CD14-positive monocyte (primary cell): ENCODE data around the gene SEC24A. TPM values are rescaled to one million over a fixed set of nuclear protein-coding genes. Genes with fewer than 3 reads are reported as not detected.

Source experiments
- DNase-seq, 3 donors: peaks; one replicate each; pipeline ENCODE4 v3.0.0-alpha.2; 2011 to 2022
- H2AFZ ChIP-seq: 2 replicates; pipeline ENCODE4 v1.6.0; 2012; ENCODE audit warnings: mild to moderate bottlenecking, low read depth, low read length, inconsistent platforms; ENCODE audit not compliant: insufficient read depth, poor library complexity, severe bottlenecking
- H3K27ac ChIP-seq, 2 donors: 1 replicate in 1 of 2; 2 replicates in 1 of 2; pipeline ENCODE4 v1.5.1; 2012 to 2013; ENCODE audit warnings: low read length in 2 of 2, control low read depth in 1 of 2, inconsistent platforms in 1 of 2, low read depth in 1 of 2, mild to moderate bottlenecking in 1 of 2
- H3K27me3 ChIP-seq, 2 donors: one replicate each; pipeline versions ENCODE4 v1.6.0 to v1.6.1; 2011 to 2013; ENCODE audit warnings: low read length in 2 of 2; ENCODE audit not compliant: control insufficient read depth in 2 of 2, insufficient read depth in 2 of 2
- H3K36me3 ChIP-seq, 2 donors: replicated peaks in 1 of 2; 1 replicate in 1 of 2; 2 replicates in 1 of 2; pipeline versions ENCODE4 v1.5.1 to v1.6.1; 2012 to 2013; ENCODE audit warnings: low read length in 2 of 2, control low read depth in 1 of 2, inconsistent platforms in 1 of 2, mild to moderate bottlenecking in 1 of 2; ENCODE audit not compliant: insufficient read depth in 2 of 2, control insufficient read depth in 1 of 2
- H3K4me1 ChIP-seq, 2 donors: 1 replicate in 1 of 2; 2 replicates in 1 of 2; pipeline versions ENCODE4 v1.5.1 to v1.6.1; 2012 to 2013; ENCODE audit warnings: low read length in 2 of 2, control low read depth in 1 of 2, inconsistent platforms in 1 of 2, mild to moderate bottlenecking in 1 of 2, moderate library complexity in 1 of 2; ENCODE audit not compliant: insufficient read depth in 2 of 2, control insufficient read depth in 1 of 2
- H3K4me2 ChIP-seq: replicated peaks from 2 replicates; pipeline ENCODE3; 2012; ENCODE audit warnings: low read length, moderate library complexity, mild to moderate bottlenecking; ENCODE audit not compliant: poor library complexity, severe bottlenecking; ENCODE audit errors: extremely low read depth
- H3K4me3 ChIP-seq, 3 experiments: fragments of 200-600 bp in 1 of 3; sonication (generic) in 1 of 3; replicated peaks in 1 of 3; 1 replicate in 2 of 3; 2 replicates in 1 of 3; pipeline ENCODE4 v1.5.1; 2011 to 2013; ENCODE audit warnings: low read length in 3 of 3, mild to moderate bottlenecking in 3 of 3, control low read depth in 2 of 3, low read depth in 2 of 3, inconsistent platforms in 1 of 3, moderate library complexity in 1 of 3
- H3K79me2 ChIP-seq: 2 replicates; pipeline ENCODE4 v1.6.0; 2012; ENCODE audit warnings: mild to moderate bottlenecking, control low read depth, inconsistent platforms, low read length, moderate library complexity; ENCODE audit not compliant: insufficient read depth
- H3K9ac ChIP-seq: 2 replicates; pipeline ENCODE4 v1.6.0; 2017; ENCODE audit warnings: low read length, mild to moderate bottlenecking; ENCODE audit not compliant: insufficient read depth, poor library complexity, severe bottlenecking
- H3K9me3 ChIP-seq, 2 donors: replicated peaks in 1 of 2; 1 replicate in 1 of 2; 2 replicates in 1 of 2; pipeline versions ENCODE4 v1.5.1 to v1.6.1; 2012 to 2013; ENCODE audit warnings: low read length in 2 of 2, control low read depth in 1 of 2; ENCODE audit not compliant: control insufficient read depth in 1 of 2, insufficient read depth in 1 of 2
- H4K20me1 ChIP-seq: 2 replicates; pipeline ENCODE4 v1.6.0; 2012; ENCODE audit warnings: mild to moderate bottlenecking, low read length, control low read depth, moderate library complexity; ENCODE audit not compliant: insufficient read depth
- H3K27ac Mint-ChIP-seq, 7 donors: one replicate each; pipeline ENCODE4 v1.8.0; 2020; ENCODE audit warnings: mild to moderate bottlenecking in 7 of 7, mixed read lengths in 7 of 7, moderate library complexity in 6 of 7, inconsistent platforms in 2 of 7
- H3K27me3 Mint-ChIP-seq, 3 donors: one replicate each; pipeline ENCODE4 v1.8.0; 2021 to 2022; ENCODE audit warnings: low read depth in 3 of 3, mild to moderate bottlenecking in 3 of 3, mixed read lengths in 3 of 3, moderate library complexity in 3 of 3, inconsistent platforms in 1 of 3
- H3K36me3 Mint-ChIP-seq, 2 donors: one replicate each; pipeline ENCODE4 v1.8.0; 2020; ENCODE audit warnings: mixed read lengths in 2 of 2, inconsistent platforms in 1 of 2, mild to moderate bottlenecking in 1 of 2
- H3K4me1 Mint-ChIP-seq: one replicate; pipeline ENCODE4 v1.8.0; 2020; ENCODE audit warnings: mild to moderate bottlenecking, mixed read lengths
- H3K4me3 Mint-ChIP-seq, 2 donors: one replicate each; pipeline ENCODE4 v1.8.0; 2020; ENCODE audit warnings: mild to moderate bottlenecking in 2 of 2, mixed read lengths in 2 of 2, moderate library complexity in 1 of 2
- H3K9me3 Mint-ChIP-seq, 7 donors: one replicate each; pipeline ENCODE4 v1.8.0; 2020 to 2022; ENCODE audit warnings: mixed read lengths in 7 of 7, mild to moderate bottlenecking in 6 of 7, moderate library complexity in 6 of 7, inconsistent platforms in 2 of 7
- WGBS: methylation state at CpG from one replicate; pipeline ENCODE4 v1.1.5; 2013; ENCODE audit warnings: missing lambda C conversion rate; ENCODE audit not compliant: insufficient coverage; 5-methylcytosine and 5-hydroxymethylcytosine counted together
- intact Hi-C, 2 donors: fragments of 100-400 bp; cut with micrococcal nuclease; formaldehyde crosslinking; loops; one replicate each; pipeline versions ENCODE4 v1.15.0 to v1.15.1; 2023
- polyA plus RNA-seq, 3 donors: library from polyadenylated mRNA; depleted of rRNA in 1 of 3; unstranded in 2 of 3; stranded (reverse) in 1 of 3; fragments of 300-500 nt in 2 of 3; fragments of >200 nt in 1 of 3; fragmentation: Illumina TruSeq in 2 of 3; gene quantifications; 1 replicate in 2 of 3; 2 replicates in 1 of 3; pipeline ENCODE4 v1.2.3, GENCODE V29; 2012 to 2021
- TF ChIP-seq, protein P1 (sequence below): fragments of 200-600 bp; IDR thresholded peaks from one replicate; pipeline ENCODE4 v1.8.0; 2022; ENCODE audit warnings: antibody characterized with exemption, mild to moderate bottlenecking

SEC24A gene
- polyA plus RNA-seq, 3 donors = 4.9 to 8.5 (median 7.7) TPM

DNA sequence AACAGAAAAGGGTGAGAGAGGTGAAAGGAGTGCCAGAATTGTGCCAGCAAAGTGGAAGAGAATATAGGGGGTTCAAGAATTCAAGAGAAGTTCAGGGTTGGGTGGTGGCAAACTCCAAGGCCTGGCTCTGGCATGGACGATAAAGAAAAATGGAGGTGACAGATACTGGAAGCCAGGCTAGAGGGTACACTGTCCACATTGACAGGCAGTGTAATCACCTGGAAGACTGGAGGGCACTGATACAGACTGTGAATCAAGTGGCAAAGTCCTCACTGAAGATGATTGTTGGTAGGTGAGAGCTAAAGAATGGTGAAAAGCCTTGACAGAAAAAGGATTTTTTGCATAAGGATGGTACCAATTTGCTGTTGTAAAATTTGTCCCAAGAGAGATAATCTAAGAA is 23.0 kb upstream of the SEC24A start:
- Mint-ChIP-seq H3K27ac (peak overlapping the region in 3 of 7 donors; percentile 23 to 75 (median 38)), H3K27me3 (no peaks in the 10 kb centered on the region), H3K9me3 (no peaks in the 10 kb centered on the region), H3K36me3 (peaks cover 30 to 48% of the 10 kb centered on the region in 2 donors), H3K4me1 (peaks cover 9% of the 10 kb centered on the region), H3K4me3 (no peak overlapping the region)
- no peaks in the 10 kb centered on the region for H3K27me3 ChIP-seq
- TF ChIP-seq, protein P1, sequence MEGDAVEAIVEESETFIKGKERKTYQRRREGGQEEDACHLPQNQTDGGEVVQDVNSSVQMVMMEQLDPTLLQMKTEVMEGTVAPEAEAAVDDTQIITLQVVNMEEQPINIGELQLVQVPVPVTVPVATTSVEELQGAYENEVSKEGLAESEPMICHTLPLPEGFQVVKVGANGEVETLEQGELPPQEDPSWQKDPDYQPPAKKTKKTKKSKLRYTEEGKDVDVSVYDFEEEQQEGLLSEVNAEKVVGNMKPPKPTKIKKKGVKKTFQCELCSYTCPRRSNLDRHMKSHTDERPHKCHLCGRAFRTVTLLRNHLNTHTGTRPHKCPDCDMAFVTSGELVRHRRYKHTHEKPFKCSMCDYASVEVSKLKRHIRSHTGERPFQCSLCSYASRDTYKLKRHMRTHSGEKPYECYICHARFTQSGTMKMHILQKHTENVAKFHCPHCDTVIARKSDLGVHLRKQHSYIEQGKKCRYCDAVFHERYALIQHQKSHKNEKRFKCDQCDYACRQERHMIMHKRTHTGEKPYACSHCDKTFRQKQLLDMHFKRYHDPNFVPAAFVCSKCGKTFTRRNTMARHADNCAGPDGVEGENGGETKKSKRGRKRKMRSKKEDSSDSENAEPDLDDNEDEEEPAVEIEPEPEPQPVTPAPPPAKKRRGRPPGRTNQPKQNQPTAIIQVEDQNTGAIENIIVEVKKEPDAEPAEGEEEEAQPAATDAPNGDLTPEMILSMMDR = no peak
- H3K4me2 ChIP-seq = no peak overlapping the region
- H3K9me3 ChIP-seq = no peaks in the 10 kb centered on the region
- intact Hi-C loops = no loop called here
- H3K79me2 ChIP-seq = peaks cover 47% of the 10 kb centered on the region
- peaks cover 21 to 38% of the 10 kb centered on the region in 2 donors for H3K36me3 ChIP-seq
- H4K20me1 ChIP-seq = peaks cover 12% of the 10 kb centered on the region
- DNase-seq = no peak
- H2AFZ ChIP-seq = no peak overlapping the region
- peaks cover 0 to 10% of the 10 kb centered on the region in 2 donors for H3K4me1 ChIP-seq
- no peak overlapping the region for H3K9ac ChIP-seq
- H3K27ac ChIP-seq = peak overlapping the region in 1 of 2 donors; percentile 31
- WGBS = 100% methylated on average over 1 of the region's 1 CpG
- no peak overlapping the region for H3K4me3 ChIP-seq

DNA sequence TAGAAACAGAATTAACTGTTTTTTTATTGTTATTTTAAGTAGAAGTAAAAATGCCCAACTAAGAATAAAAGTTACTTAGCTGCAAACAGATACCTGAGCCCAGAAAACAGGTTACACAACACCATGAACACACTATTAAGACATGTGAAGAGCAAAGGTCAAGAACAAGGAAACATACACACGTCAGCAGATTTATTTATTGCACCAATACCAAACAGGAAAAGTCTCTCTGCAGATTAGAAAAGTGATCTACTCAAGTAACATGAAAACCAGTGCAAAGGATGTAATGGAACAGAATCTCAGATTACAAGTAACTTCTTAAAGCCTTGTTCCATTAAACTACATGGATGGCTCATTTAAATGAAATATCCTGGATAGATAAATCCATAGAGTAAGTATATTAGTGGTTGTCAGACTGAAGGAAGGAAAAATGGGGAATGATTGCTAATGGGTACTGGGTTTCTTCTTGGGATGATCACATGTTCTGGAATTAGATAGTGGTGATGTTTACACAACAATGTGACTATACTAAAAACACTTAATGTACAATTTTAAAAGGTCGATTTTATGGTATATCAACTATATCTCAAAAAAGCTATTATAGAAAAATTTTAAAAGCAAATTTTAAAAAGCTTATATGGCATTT is 22.1 kb upstream of the SEC24A start:
- no peaks in the 10 kb centered on the region for H3K27me3 ChIP-seq
- peak overlapping the region in 1 of 2 donors; percentile 45 for H3K27ac ChIP-seq
- no CpG with 5 or more reads among the region's 2 CpGs for WGBS
- peaks cover 56% of the 10 kb centered on the region for H3K79me2 ChIP-seq
- H3K36me3 ChIP-seq = peaks cover 14 to 29% of the 10 kb centered on the region in 2 donors
- peak overlapping the region in 6 of 7 donors; percentile 1 to 85 (median 40) for H3K27ac Mint-ChIP-seq
- H3K9me3 ChIP-seq = no peaks in the 10 kb centered on the region
- peaks cover under 1 to 17% of the 10 kb centered on the region in 2 donors for H3K4me1 ChIP-seq
- H3K4me3 Mint-ChIP-seq = no peak overlapping the region
- TF ChIP-seq, protein P1 = no peak
- no peak overlapping the region for H3K9ac ChIP-seq
- no peak overlapping the region for H3K4me3 ChIP-seq
- H3K4me2 ChIP-seq = no peak overlapping the region
- H3K4me1 Mint-ChIP-seq = peaks cover 16% of the 10 kb centered on the region
- no peaks in the 10 kb centered on the region for H3K9me3 Mint-ChIP-seq
- no peak overlapping the region for H2AFZ ChIP-seq
- peaks cover 12% of the 10 kb centered on the region for H4K20me1 ChIP-seq
- DNase-seq = peak in 2 of 3 donors; percentile 21 to 25
- intact Hi-C loops = no loop called here
- no peaks in the 10 kb centered on the region for H3K27me3 Mint-ChIP-seq
- peaks cover 24 to 41% of the 10 kb centered on the region in 2 donors for H3K36me3 Mint-ChIP-seq
